Liver (tissue), 3 donors: Measurements from ENCODE around the gene NANOS1.

Experiments used
- CTCF ChIP-seq: fragments of 150-350 bp; IDR thresholded peaks from 2 replicates; pipeline ENCODE4 v1.5.1; 2017; ENCODE audit warnings: improper control_type of control experiment, low read depth, low read length; ENCODE audit not compliant: missing input control
- GABPA ChIP-seq, 2 donors: IDR thresholded peaks in 1 of 2; conservative IDR thresholded peaks in 1 of 2; 2 replicates each; pipeline ENCODE4 v1.6.1; 2016; ENCODE audit warnings: antibody characterized with exemption in 2 of 2, mild to moderate bottlenecking in 1 of 2, moderate library complexity in 1 of 2
- HNF4G ChIP-seq: IDR thresholded peaks from 2 replicates; pipeline ENCODE4 v1.6.1; 2016; ENCODE audit warnings: antibody characterized with exemption
- JUND ChIP-seq, 2 donors: IDR thresholded peaks; 2 replicates each; pipeline ENCODE4 v1.6.1; 2016; ENCODE audit warnings: antibody characterized with exemption in 2 of 2
- MAX ChIP-seq: IDR thresholded peaks from 2 replicates; pipeline ENCODE4 v1.6.1; 2016; ENCODE audit warnings: antibody characterized with exemption
- NR2F2 ChIP-seq: IDR thresholded peaks from 2 replicates; pipeline ENCODE4 v1.6.1; 2016; ENCODE audit warnings: antibody characterized with exemption
- RAD21 ChIP-seq, 2 donors: IDR thresholded peaks; 2 replicates each; pipeline ENCODE4 v1.6.1; 2016; ENCODE audit warnings: antibody characterized with exemption in 2 of 2, mild to moderate bottlenecking in 2 of 2
- REST ChIP-seq: IDR thresholded peaks from 2 replicates; pipeline ENCODE4 v1.6.1; 2016; ENCODE audit warnings: antibody characterized with exemption, mild to moderate bottlenecking
- RXRA ChIP-seq, 2 donors: IDR thresholded peaks; 2 replicates each; pipeline ENCODE4 v1.6.1; 2017 to 2018; ENCODE audit warnings: antibody characterized with exemption in 2 of 2, mild to moderate bottlenecking in 1 of 2
- SP1 ChIP-seq: IDR thresholded peaks from 2 replicates; pipeline ENCODE4 v1.6.1; 2018; ENCODE audit warnings: antibody characterized with exemption, mild to moderate bottlenecking
- TAF1 ChIP-seq: conservative IDR thresholded peaks from 2 replicates; pipeline ENCODE4 v1.6.1; 2016; ENCODE audit warnings: antibody characterized with exemption, mild to moderate bottlenecking
- YY1 ChIP-seq: IDR thresholded peaks from 2 replicates; pipeline ENCODE4 v1.6.1; 2016; ENCODE audit warnings: antibody characterized with exemption, mild to moderate bottlenecking
- ZBTB33 ChIP-seq: IDR thresholded peaks from 2 replicates; pipeline ENCODE4 v1.6.1; 2016; ENCODE audit warnings: antibody characterized with exemption
- donor health status: healthy.
- donor health status: healthy.

DNA sequence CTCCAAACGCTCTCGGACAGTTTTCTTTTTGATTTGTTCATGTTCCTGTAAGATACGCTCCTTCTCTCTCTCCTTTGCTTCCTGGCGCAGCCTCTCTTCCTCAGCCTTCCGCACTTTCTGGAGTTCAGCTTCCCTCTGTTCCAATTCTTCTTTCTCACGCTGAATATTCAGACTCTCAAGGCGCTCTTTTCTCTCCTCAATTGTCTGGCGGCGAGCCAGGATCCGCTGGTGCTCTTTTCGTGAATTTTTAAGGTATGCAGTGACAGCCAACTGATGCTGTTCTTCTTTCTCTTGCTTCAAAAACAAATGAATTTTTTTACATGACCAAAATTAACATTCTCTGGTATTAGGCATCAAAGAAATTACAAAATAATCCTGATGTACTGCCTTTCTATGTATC is 28.5 kb downstream of the NANOS1 start:
- no peak for TF ChIP-seq RXRA (IDR thresholded peaks at IDR 0.05)
- TF ChIP-seq CTCF = no peak
- TF ChIP-seq ZBTB33 = no peak
- TF ChIP-seq MAX = no peak
- TF ChIP-seq TAF1 = no peak
- TF ChIP-seq RAD21 (IDR thresholded peaks at IDR 0.05) = no peak
- TF ChIP-seq JUND (IDR thresholded peaks at IDR 0.05) = no peak
- no peak for TF ChIP-seq SP1
- no peak for TF ChIP-seq HNF4G
- TF ChIP-seq GABPA (IDR thresholded peaks at IDR 0.05 in 1 of 2, conservative IDR thresholded peaks at IDR 0.05 in 1 of 2) = no peak
- TF ChIP-seq REST = no peak
- TF ChIP-seq YY1 = no peak
- TF ChIP-seq NR2F2 = no peak
